ENCODE measurements around the gene GIMAP8.

Gene GIMAP8

GRCh38 chr7:150450491-150451001 lies at the start of gene GIMAP8:
GIMAP8 (plus strand) TSS chr7:150450630; CDS start chr7:150466699, 16,069 bp downstream.
- DNase-seq: no peak

DNA sequence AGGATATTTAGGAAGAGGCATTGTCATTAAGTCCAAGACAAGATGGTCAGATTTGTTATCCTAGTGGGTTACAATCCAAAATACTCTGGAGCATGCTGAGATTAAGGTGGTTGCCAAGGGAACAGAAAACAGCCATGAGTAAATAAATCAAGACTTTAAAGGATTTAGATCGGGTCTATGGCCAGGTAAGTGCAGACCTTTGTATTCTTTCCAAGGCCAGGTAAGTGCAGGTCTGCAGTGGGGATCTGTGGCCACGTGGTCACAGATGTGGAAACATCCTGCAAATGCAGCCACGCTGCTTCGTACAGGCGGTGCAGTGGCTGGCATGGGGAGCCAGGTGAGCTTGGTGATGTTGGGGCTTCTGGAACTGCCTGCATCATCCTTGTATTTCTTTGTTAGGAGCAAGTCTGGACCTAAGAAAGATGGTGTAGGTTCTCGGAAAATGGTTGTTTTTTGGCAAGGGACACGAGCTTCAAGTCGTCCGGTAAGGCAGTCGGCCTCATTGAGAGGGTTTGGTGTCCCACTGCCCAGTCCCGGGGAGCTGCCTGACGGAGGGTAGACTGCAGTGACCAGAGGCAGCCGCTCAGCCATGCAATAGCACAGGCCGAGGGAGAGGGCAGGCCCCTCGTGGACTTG lies 49.5 kb upstream of the GIMAP8 start:
- DNase-seq: no peak

DNA sequence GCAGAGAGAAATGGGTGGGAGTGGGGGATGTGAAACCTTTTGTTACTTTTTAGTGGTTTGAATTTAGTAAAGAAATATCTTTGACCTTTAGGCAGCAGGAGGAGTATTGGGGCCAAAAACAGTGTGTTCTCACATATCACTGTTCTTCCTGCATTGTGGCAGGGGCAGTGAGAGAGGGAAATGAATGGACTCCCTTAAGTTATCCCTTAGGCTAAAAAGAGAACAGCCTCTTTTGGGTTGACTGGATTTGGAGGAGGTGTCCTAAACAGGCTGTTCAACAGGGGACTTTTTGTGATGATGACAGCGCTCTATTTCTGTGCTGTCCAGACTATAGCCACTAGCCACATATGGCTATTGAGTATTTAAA lies 49.0 kb upstream of the GIMAP8 start:
- no peak for DNase-seq

DNA sequence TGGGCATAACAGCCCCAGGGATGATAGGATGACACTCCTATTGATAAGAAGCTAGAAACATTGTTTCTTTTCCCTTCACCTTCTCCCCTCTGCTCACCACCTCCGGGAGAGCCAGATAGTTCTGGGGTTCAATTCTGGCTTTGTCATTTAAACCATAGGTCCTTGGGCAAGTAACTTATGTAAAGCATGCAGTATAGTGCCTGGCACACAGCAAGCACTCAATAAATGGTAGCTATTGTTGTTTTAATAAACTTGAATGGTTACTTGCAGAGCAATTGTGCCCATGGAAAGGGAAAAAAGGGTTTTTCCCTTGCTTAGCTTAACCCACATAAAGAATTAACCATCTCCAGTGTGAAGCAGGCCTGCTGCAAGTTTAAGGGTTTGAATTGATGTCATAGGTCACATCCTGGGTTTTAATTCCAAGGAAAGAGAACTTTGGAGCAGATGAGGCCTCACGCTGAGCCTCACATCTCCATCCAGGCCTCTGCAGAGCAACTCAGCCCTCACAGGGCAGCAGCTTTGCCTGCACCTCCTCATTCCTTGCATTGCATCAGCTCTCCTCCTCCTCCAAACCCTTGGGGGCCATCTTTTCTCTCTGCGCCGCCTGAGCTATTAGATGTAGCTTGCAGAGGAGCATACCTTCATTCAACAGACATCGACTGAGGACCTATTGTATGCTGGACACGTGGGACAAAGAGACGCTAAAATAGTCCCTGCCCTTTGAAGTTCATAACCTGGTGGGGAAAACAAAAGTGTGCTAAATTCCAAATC lies 48.4 kb upstream of the GIMAP8 start:
- no peak for DNase-seq

GRCh38 chr7:150402671-150403321 lies 47.6 kb upstream of the GIMAP8 start:
- DNase-seq: no peak

DNA sequence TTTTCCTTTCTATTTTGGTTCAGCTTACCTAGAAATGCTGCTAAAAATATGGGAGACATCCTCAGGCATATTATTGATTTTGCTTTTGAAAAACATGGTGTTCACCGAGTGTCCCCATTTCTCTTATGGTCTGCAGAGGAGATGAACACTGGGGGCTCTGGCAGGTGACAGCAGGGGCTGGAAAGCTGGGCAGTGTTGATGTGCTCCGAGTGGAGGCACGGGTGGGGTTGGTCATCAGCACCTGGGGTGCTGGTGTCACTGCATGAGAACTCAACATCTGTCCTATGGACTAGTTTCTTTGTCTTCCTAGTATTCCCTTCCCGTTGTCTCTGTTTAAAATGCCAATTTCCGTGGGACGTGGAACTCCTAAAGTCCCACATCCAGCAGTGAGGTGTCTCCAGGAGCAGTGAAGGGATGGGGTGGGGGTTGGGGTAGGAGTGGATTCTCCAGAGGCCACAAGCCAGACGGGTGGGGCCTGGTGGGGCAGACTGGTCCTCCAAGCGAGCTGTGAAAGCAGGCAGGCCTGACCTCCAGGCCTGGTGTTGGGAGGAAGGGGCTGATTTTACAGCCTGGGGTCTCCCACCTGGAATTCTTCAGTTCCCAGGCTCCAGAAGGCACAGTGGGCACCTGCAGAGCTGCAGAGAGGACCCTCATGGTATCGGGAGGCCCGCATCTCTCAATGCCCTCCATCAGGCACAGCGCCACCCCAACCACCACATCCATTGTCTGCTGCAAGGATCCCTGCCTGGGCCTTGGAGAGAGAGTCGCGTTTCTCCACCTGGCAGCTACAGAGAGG lies 46.9 kb upstream of the GIMAP8 start:
- no peak for DNase-seq

DNA sequence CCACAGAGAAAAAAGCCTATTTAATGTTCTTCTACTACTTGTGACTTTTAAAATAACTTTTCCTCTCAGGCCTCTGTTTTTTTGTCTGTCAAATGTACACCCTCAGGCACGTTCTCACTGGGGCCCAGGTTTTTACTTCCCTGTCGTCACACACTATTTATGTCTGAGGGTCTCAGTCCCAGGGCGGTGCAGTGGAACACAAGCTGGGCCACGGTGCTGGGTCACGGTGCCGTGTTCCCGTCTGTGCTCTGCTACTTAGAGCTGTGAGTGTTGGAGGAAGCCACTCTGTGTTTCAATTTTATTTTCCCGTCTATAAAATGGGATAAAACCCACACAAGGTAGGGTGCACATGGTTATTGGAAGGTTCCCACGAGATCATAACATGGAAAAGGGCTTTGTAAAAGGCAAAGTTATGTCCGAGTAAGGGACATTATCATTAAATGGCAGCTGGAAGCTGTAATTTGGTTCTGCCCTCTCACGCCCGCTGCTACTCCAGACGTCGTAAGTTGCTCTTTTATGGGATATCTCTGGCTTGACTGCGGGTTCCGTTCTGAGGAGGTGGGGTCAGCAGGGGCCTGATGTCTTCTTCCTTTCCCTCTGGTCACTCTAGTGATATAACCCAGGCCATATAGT lies 46.1 kb upstream of the GIMAP8 start:
- no peak for DNase-seq

GRCh38 chr7:150404805-150405583 lies 45.4 kb upstream of the GIMAP8 start:
- DNase-seq: peak; percentile 79 to 86

- DNase-seq: peak in 1 of 2 experiments; percentile 56
These were observed 44.7 kb upstream of the GIMAP8 start for GRCh38 chr7:150405584-150406311.

DNA sequence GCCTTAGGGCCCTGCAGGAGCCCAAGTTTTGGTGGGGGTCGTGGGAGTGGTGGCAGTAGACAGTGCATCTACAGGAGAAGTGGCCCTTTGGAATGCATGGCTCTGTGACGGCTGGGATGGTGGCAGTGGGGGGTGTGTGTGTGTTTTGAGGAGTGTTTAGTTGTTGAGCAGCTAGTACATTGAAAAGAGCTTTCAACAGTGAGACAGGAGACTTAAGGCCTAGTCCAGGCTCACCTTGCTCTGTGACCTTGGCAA lies 44.2 kb upstream of the GIMAP8 start:
- no peak for DNase-seq

GRCh38 chr7:150406567-150407421 lies 43.6 kb upstream of the GIMAP8 start:
- no peak for DNase-seq

- DNase-seq: no peak
These were observed 42.6 kb upstream of the GIMAP8 start for GRCh38 chr7:150407588-150408392.

DNA sequence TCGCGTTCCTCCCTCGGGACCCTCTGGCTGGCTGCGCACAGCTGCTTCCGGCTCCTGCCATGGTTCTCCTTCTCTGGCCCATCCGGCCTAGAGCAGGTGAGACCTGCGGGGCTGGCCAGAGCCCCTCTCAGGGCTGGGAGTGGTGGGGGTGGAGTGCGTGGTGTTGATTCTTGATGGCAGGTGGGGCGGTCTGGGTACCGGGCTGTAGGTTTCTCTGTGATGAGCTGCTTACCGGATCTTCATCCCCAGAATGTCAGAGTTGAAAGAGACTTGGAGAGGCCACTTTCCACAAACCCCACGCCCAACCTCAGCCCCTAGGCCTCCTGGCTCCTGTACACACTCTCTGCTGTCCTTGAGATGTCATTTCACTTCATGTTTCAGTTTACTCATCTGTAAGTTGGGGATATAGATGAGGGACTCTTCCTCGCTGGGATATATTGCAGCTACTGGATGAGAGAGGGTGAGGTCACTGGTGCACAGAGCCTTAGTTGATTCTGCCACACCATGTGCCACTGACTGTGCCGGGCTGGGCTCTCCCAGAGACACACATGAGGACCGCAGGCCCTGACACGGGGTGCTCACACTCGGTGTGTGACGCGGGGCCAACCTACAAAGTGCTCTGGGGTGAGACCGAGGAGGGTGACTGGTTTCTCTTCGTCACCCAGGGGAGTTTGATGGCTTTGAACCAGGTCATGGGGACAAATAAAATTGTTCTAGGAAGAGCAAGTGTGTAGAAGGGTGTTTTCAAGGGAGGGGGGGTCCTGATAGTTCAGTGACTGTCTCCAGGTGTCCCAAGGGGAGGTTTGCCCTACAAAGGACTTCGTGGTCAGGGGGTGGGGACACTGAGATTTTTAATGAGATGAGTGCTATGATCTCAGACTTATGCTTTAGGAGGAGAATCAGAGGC lies 41.8 kb upstream of the GIMAP8 start:
- no peak for DNase-seq

GRCh38 chr7:150409300-150410030 lies 41.0 kb upstream of the GIMAP8 start:
- DNase-seq: no peak

DNA sequence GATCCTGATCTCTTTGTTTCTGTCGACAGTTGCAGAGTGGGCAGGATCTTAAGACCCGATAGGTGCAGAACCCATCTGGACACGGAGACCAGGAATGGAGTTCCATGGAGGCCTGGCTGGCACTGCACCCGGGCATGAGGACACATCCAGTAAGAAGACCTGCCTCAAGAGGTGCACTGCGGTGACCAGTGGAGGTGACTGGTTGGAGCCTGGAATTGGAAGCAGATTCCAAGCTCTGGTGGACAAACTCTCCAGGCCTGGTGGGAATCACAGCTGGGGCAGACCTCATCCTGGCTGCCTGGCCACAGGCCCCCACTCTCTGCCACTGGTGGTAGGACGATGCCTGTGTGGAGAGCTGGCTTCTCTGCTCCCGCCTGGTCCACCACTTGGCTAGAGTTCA lies 40.3 kb upstream of the GIMAP8 start:
- DNase-seq: no peak

DNA sequence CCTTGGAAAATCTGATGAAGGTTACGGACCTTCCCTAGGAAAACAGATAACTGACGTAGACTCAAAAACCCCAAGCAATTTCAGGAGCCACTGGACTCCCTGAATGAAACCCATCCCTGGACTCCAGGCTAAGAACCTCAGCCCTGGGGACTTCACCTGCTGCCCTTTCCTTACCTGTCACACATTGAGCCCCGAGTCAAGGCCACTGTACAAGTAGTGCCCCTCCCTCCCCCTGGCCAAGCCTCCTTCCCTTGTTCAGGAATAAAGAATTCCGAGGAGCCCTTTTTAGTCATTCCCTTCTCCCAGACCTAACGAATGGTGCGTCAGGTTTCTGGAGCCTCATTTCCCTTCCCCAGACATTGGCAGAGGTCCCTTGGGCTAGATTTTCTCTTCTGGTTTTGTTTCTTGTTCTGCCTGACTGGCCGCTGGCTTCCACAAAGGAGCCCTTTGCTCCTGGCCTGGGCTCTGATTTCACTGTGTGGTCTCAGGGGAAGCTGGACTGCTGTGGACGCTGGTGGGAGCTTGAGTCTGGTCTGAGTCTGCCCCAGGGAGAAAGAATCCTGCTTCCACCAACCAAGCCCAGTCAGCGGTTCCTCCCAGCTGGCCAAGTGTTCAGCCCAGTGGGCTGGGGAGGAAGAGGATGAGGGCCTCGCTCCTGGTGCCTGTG lies 39.6 kb upstream of the GIMAP8 start:
- DNase-seq: no peak

GRCh38 chr7:150411606-150412005 lies 38.8 kb upstream of the GIMAP8 start:
- DNase-seq: no peak
